Activated naive CD8-positive, alpha-beta T cell (primary cell): Measurements from ENCODE around the gene NBAS.
"Not testable (repeated sequence)": the region's sequence is repeated elsewhere in the genome, so short reads cannot be mapped to it uniquely, and the experiment has no call there.

Source experiments
- H3K27ac Mint-ChIP-seq: one replicate; pipeline ENCODE4 v1.8.0; 2021; ENCODE audit warnings: mixed read lengths
- H3K27me3 Mint-ChIP-seq: one replicate; pipeline ENCODE4 v1.8.0; 2021; ENCODE audit warnings: mixed read lengths
- H3K36me3 Mint-ChIP-seq: one replicate; pipeline ENCODE4 v1.8.0; 2021; ENCODE audit warnings: mixed read lengths
- H3K4me1 Mint-ChIP-seq: one replicate; pipeline ENCODE4 v1.8.0; 2021; ENCODE audit warnings: low read depth, mixed read lengths
- H3K4me3 Mint-ChIP-seq: one replicate; pipeline ENCODE4 v1.8.0; 2021; ENCODE audit warnings: mild to moderate bottlenecking, mixed read lengths
- H3K9me3 Mint-ChIP-seq: one replicate; pipeline ENCODE4 v1.8.0; 2021; ENCODE audit warnings: low read depth, mixed read lengths

Gene NBAS

GRCh38 chr2:15354596-15355366 lies 206.4 kb downstream of the NBAS start:
- H3K36me3 Mint-ChIP-seq: peaks cover 37% of the 10 kb centered on the region
- no peaks in the 10 kb centered on the region for H3K9me3 Mint-ChIP-seq
- H3K27me3 Mint-ChIP-seq: no peaks in the 10 kb centered on the region
- no peaks in the 10 kb centered on the region for H3K4me1 Mint-ChIP-seq
- H3K4me3 Mint-ChIP-seq: no peak overlapping the region
- no peak overlapping the region for H3K27ac Mint-ChIP-seq

DNA sequence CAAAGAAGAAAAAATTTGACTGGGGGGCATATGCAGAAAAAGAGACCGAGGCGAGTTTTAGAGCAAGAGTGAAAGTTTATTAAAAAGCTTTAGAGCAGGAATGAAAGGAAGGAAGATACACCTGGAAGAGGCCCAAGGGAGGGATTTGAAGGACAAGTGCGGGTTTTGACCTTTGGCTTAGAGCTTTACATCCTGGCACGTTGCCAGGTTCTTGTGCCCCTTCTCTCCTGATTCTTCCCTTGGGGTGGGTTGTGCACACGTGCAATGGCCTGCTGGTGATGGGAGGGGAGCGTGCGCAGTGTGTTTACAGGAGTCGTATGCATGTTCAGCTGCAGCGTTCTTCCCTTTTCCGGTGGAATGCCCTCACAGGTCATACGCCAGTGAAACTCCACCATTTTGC lies 208.8 kb downstream of the NBAS start:
- H3K9me3 Mint-ChIP-seq: no peaks in the 10 kb centered on the region
- no peak overlapping the region for H3K4me3 Mint-ChIP-seq
- no peak overlapping the region for H3K27ac Mint-ChIP-seq
- no peaks in the 10 kb centered on the region for H3K4me1 Mint-ChIP-seq
- H3K27me3 Mint-ChIP-seq: no peaks in the 10 kb centered on the region
- peaks cover 51% of the 10 kb centered on the region for H3K36me3 Mint-ChIP-seq

DNA sequence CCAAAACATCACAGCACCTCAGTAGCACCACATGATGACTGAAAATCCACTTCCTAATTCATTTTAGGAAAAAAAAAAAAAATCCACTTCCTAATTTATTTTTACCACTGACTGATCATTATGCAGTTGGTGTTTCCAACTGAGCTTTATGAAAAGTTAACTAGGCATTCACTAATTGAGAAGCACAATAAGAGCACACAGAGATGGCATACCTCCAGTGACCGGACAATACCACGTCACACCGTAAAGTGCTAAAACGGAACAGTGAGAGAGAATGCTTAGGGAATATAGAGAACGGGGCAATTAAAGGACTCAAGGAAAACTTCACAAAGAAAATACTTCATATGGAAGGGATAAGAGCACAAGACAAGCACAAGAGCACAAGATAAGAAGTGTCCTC lies 212.5 kb downstream of the NBAS start:
- Mint-ChIP-seq H3K9me3 (no peaks in the 10 kb centered on the region), H3K4me3 (no peak overlapping the region), H3K36me3 (peaks cover 57% of the 10 kb centered on the region), H3K4me1 (no peaks in the 10 kb centered on the region), H3K27me3 (no peaks in the 10 kb centered on the region), H3K27ac (no peak overlapping the region)

DNA sequence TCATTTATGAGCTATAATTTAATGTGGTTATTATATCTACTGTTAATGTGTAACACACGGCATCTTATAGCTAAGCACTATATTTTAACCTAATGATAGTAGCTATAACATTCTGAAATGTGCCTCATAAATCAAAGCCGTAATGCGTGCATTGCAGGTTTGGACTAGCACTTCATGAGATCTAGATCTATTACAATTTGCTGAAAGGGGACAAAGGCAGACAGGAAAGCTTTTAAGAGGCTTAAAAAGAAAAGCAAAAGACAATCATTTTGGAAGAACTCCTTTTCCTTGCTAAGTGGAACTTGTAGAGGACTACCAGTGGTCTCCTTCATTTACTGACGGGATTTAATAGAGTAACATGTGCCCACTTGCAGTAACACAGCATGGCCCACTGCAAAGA lies 213.1 kb downstream of the NBAS start:
- Mint-ChIP-seq H3K27me3 (no peaks in the 10 kb centered on the region), H3K9me3 (no peaks in the 10 kb centered on the region), H3K36me3 (peaks cover 54% of the 10 kb centered on the region), H3K4me1 (no peaks in the 10 kb centered on the region), H3K27ac (no peak overlapping the region), H3K4me3 (no peak overlapping the region)

DNA sequence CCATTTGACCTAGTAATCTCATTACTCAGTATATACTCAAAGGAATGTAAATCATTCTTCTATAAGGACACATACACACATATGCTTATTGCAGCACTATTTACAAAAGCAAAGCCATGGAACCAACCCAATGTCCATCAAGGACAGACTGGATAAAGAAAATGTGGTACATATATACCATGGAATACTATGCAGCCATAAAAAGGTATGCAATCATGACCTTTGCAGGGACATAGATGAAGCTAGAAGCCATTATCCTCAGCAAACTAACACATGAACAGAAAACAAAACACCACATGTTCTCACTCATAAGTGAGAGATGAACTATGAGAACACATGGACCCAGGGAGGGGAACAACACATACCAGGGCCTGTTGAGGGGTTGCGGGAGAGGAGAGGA lies 214.5 kb downstream of the NBAS start:
- Mint-ChIP-seq H3K4me3 (no peak overlapping the region), H3K27ac (no peak overlapping the region), H3K27me3 (no peaks in the 10 kb centered on the region), H3K9me3 (no peaks in the 10 kb centered on the region), H3K36me3 (peaks cover 51% of the 10 kb centered on the region), H3K4me1 (no peaks in the 10 kb centered on the region)

DNA sequence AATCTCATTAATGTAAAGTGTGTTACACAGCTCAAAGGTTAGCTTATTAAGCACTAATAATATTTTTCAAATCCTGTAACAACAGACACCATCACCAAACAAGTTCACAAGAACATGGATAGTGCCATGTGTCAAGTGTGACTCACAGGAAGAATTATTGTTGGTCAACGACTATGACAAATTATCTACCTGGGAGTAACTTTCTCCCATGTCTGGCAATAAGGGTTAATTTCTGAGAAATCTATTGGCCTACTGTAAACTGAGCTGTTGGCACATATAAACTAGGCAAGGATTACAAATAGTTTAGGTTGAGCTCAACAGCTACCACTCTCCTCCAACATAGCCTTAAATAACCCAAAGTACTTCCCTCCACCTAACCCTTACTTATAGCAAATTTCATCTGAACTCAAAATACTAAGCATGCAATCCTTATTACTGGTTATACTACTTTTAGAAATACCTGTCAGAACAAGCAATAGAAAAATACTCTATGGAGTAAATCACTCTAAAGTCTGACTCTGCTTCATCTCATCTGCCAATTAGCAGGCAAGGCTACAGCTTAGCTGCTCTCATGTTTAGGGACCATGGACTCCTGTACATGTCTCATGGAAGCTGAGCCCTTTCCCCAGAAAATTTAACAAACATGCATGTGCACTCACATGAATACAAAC lies 223.0 kb downstream of the NBAS start:
- Mint-ChIP-seq H3K9me3 (no peaks in the 10 kb centered on the region), H3K36me3 (peaks cover 39% of the 10 kb centered on the region), H3K27me3 (no peaks in the 10 kb centered on the region), H3K27ac (no peak overlapping the region), H3K4me1 (peaks cover 8% of the 10 kb centered on the region), H3K4me3 (no peak overlapping the region)

- Mint-ChIP-seq H3K36me3 (peaks cover 24% of the 10 kb centered on the region), H3K4me3 (no peak overlapping the region), H3K9me3 (no peaks in the 10 kb centered on the region), H3K27ac (no peak overlapping the region), H3K4me1 (peaks cover 8% of the 10 kb centered on the region), H3K27me3 (no peaks in the 10 kb centered on the region)
Observed at GRCh38 chr2:15334644-15335326, 226.3 kb downstream of the NBAS start.

- no peaks in the 10 kb centered on the region for H3K9me3 Mint-ChIP-seq
- H3K27me3 Mint-ChIP-seq: no peaks in the 10 kb centered on the region
- H3K27ac Mint-ChIP-seq: no peak overlapping the region
- H3K4me3 Mint-ChIP-seq: no peak overlapping the region
- peaks cover 14% of the 10 kb centered on the region for H3K36me3 Mint-ChIP-seq
- H3K4me1 Mint-ChIP-seq: peaks cover 8% of the 10 kb centered on the region
Observed at GRCh38 chr2:15331787-15332186, 229.3 kb downstream of the NBAS start.

- peaks cover 3% of the 10 kb centered on the region for H3K9me3 Mint-ChIP-seq
- H3K36me3 Mint-ChIP-seq: peaks cover 40% of the 10 kb centered on the region
- H3K4me1 Mint-ChIP-seq: no peaks in the 10 kb centered on the region
- H3K4me3 Mint-ChIP-seq: no peak overlapping the region
- H3K27me3 Mint-ChIP-seq: no peaks in the 10 kb centered on the region
- H3K27ac Mint-ChIP-seq: no peak overlapping the region
Observed at GRCh38 chr2:15325296-15325695, 235.8 kb downstream of the NBAS start.

DNA sequence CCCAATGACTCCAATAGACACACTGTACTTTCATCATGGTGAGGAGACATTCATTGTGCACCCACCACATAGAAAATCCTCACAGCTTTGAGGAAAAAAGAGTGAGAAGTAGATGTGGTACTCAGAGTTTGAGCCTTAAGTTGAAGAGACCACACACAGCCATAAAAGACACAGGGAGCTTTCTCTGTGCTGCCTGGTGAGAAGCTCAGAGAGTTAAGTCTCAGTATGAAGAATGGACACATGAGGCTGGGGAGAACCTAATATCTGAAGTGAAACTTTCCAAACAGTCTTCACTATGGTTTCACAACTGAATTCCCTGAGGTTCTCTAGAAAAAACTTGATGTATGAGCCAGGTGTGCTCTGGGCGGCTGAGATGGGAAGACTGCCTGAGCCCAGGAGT lies 237.9 kb downstream of the NBAS start:
- no peak overlapping the region for H3K4me3 Mint-ChIP-seq
- peaks cover 60% of the 10 kb centered on the region for H3K36me3 Mint-ChIP-seq
- no peaks in the 10 kb centered on the region for H3K27me3 Mint-ChIP-seq
- H3K27ac Mint-ChIP-seq: no peak overlapping the region
- H3K4me1 Mint-ChIP-seq: no peaks in the 10 kb centered on the region
- peaks cover 18% of the 10 kb centered on the region for H3K9me3 Mint-ChIP-seq

GRCh38 chr2:15321481-15321880 lies 239.7 kb downstream of the NBAS start:
- not testable (repeated sequence) for H3K4me3 Mint-ChIP-seq, H3K4me1 Mint-ChIP-seq, H3K27me3 Mint-ChIP-seq, H3K27ac Mint-ChIP-seq
- H3K9me3 Mint-ChIP-seq: peaks cover 24% of the 10 kb centered on the region
- peaks cover 74% of the 10 kb centered on the region for H3K36me3 Mint-ChIP-seq

DNA sequence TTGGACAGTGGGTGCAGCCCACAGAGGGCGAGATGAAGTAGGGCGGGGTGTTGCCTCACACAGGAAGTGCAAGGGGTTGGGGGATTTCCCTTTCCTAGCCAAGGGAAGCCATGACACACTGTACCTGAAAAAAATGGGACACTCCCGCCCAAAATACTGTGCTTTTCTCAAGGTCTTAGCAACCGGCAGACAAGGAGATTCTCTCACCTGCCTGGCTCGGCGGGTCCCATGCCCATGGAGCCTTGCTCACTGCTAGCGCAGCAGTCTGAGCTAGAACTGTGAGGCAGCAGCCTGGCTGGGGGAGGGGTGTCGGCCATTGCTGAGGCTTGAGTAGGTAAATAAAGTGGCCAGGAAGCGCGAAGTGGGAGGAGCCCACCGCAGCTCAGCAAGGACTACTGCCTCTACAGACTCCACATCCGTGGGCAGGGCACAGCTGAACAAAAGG lies 244.7 kb downstream of the NBAS start:
- no peak overlapping the region for H3K27ac Mint-ChIP-seq
- peaks cover 64% of the 10 kb centered on the region for H3K36me3 Mint-ChIP-seq
- peaks cover 38% of the 10 kb centered on the region for H3K4me1 Mint-ChIP-seq
- H3K9me3 Mint-ChIP-seq: peaks cover 24% of the 10 kb centered on the region
- no peak overlapping the region for H3K4me3 Mint-ChIP-seq
- H3K27me3 Mint-ChIP-seq: no peaks in the 10 kb centered on the region

GRCh38 chr2:15315411-15315810 lies 245.7 kb downstream of the NBAS start:
- Mint-ChIP-seq H3K36me3 (peaks cover 57% of the 10 kb centered on the region), H3K27ac (no peak overlapping the region), H3K4me1 (peaks cover 42% of the 10 kb centered on the region), H3K4me3 (no peak overlapping the region), H3K27me3 (no peaks in the 10 kb centered on the region), H3K9me3 (peaks cover 22% of the 10 kb centered on the region)

- Mint-ChIP-seq H3K27ac (no peak overlapping the region), H3K4me3 (no peak overlapping the region), H3K4me1 (peaks cover 42% of the 10 kb centered on the region)
Observed at GRCh38 chr2:15313657-15314056, 247.5 kb downstream of the NBAS start.

DNA sequence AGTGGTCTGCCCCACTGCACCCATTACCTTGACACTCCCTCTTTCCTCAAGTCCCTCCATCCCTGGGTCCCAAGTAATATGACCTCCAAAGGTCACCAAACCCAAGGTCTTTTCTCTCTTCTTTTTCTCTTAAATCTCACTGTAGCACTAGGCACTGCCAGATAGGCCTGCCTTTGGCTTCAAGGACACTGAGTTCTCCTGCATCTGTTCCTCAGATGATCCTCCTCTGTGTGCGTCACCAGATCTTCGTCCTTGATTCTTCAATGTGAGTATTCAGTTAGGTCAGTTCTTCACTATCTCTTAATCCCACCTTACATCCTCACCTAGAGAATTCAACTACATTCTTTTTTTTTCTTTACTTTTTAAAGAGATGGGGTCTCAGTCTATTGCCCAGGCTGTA lies 249.2 kb downstream of the NBAS start:
- H3K4me3 Mint-ChIP-seq: no peak overlapping the region
- H3K4me1 Mint-ChIP-seq: peaks cover 36% of the 10 kb centered on the region
- H3K27ac Mint-ChIP-seq: peak overlapping the region; percentile 71
- no peaks in the 10 kb centered on the region for H3K9me3 Mint-ChIP-seq
- H3K36me3 Mint-ChIP-seq: peaks cover 43% of the 10 kb centered on the region
- H3K27me3 Mint-ChIP-seq: no peaks in the 10 kb centered on the region

More at GRCh38 chr2:15313657-15314056, 247.5 kb downstream of the NBAS start:
- no peaks in the 10 kb centered on the region for H3K27me3 Mint-ChIP-seq
- peaks cover 45% of the 10 kb centered on the region for H3K36me3 Mint-ChIP-seq
- H3K9me3 Mint-ChIP-seq: peaks cover 6% of the 10 kb centered on the region
